DND-41 (cell line): ENCODE results near the gene ABCF2.

ENCODE experiments used
- EZH2 ChIP-seq: IDR thresholded peaks from 3 replicates; pipeline ENCODE4 v1.6.1; 2012; ENCODE audit warnings: borderline replicate concordance, low read depth, mild to moderate bottlenecking, moderate library complexity, low read length, inconsistent platforms; ENCODE audit not compliant: severe bottlenecking
- TF ChIP-seq, protein P1 (sequence below): IDR thresholded peaks from 2 replicates; pipeline ENCODE4 v1.5.1; 2012; ENCODE audit warnings: borderline replicate concordance, low read length, moderate library complexity, mild to moderate bottlenecking; ENCODE audit not compliant: poor library complexity, severe bottlenecking; ENCODE audit errors: extremely low read depth

DNA sequence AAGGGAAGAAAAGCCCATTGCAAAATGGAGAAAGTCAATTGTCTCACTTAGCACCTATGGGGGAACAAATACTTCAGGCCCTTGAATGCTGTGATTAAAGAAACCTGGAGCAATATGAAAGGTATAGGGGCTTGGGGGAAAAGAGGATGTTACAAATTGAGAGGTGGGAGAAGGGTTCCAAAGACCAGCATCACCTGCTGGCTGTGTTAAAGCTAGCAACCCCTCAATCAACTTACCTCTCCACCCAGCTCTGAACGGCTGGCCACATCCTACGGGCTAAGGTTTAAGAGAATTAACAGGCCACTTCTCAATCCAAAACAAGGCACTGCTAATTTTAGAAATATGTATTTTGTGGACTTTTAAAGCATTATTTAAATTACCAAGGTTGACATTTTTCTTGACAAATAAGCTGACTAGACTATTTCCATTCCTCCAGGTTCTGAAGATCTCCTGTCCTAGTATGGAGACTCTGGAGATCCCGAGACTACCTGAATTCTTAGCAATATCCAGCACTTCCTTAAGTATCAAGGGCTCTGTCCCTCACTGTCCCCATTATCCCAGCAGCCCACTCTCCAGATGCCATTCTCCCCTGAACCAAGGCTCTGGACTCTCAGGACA is 15.7 kb downstream of the ABCF2 start:
- TF ChIP-seq, protein P1, sequence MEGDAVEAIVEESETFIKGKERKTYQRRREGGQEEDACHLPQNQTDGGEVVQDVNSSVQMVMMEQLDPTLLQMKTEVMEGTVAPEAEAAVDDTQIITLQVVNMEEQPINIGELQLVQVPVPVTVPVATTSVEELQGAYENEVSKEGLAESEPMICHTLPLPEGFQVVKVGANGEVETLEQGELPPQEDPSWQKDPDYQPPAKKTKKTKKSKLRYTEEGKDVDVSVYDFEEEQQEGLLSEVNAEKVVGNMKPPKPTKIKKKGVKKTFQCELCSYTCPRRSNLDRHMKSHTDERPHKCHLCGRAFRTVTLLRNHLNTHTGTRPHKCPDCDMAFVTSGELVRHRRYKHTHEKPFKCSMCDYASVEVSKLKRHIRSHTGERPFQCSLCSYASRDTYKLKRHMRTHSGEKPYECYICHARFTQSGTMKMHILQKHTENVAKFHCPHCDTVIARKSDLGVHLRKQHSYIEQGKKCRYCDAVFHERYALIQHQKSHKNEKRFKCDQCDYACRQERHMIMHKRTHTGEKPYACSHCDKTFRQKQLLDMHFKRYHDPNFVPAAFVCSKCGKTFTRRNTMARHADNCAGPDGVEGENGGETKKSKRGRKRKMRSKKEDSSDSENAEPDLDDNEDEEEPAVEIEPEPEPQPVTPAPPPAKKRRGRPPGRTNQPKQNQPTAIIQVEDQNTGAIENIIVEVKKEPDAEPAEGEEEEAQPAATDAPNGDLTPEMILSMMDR = no peak
- no peak for TF ChIP-seq EZH2
